ENCODE measurements around the gene NGF. TPM values are rescaled to one million over a fixed set of nuclear protein-coding genes. Genes with fewer than 3 reads are reported as not detected.
"Not testable (repeated sequence)": the region's sequence is repeated elsewhere in the genome, so short reads cannot be mapped to it uniquely, and the experiment has no call there.

NGF gene
- total RNA-seq, 1 donor from 2014 or later: not detected

DNA sequence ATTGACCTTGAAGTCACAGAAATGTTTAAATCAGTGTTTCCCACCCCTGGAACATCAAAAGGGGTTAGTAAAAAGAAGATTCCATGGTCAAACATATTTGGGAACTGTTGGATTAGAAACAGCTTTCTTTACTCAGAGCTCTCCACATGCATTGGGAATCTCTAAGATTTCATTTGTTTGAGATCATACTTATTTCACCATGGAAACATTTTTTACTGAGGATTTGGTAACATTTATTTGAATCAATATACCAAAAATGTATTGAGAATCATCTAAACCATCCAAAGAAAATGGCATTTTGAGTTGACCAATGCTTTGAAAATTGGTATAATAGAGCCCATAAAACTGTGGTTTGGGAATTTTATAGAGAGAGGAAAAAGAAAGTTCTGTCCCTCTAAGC lies 25.3 kb downstream of the NGF start:
- Mint-ChIP-seq H3K36me3 (ENCODE audit: low read depth) (no peaks in the 10 kb centered on the region), H3K27me3 (ENCODE audit: insufficient read depth) (no peaks in the 10 kb centered on the region), H3K4me3 (no peak overlapping the region), H3K27ac (no peak overlapping the region), H3K9me3 (no peaks in the 10 kb centered on the region), H3K4me1 (ENCODE audit: low read depth) (no peaks in the 10 kb centered on the region)
- intact Hi-C loops (cut with micrococcal nuclease): no loop called here
- no peak for DNase-seq (ENCODE audit: low spot score)

GRCh38 chr1:115311474-115311989 lies 26.5 kb downstream of the NGF start:
- no peaks in the 10 kb centered on the region for H3K4me1 Mint-ChIP-seq (ENCODE audit: low read depth)
- no peaks in the 10 kb centered on the region for H3K36me3 Mint-ChIP-seq (ENCODE audit: low read depth)
- H3K27me3 Mint-ChIP-seq (ENCODE audit: insufficient read depth): no peaks in the 10 kb centered on the region
- H3K9me3 Mint-ChIP-seq: no peaks in the 10 kb centered on the region
- intact Hi-C loops (cut with micrococcal nuclease): no loop called here
- H3K4me3 Mint-ChIP-seq: no peak overlapping the region
- no peak overlapping the region for H3K27ac Mint-ChIP-seq
- no peak for DNase-seq (ENCODE audit: low spot score)

DNA sequence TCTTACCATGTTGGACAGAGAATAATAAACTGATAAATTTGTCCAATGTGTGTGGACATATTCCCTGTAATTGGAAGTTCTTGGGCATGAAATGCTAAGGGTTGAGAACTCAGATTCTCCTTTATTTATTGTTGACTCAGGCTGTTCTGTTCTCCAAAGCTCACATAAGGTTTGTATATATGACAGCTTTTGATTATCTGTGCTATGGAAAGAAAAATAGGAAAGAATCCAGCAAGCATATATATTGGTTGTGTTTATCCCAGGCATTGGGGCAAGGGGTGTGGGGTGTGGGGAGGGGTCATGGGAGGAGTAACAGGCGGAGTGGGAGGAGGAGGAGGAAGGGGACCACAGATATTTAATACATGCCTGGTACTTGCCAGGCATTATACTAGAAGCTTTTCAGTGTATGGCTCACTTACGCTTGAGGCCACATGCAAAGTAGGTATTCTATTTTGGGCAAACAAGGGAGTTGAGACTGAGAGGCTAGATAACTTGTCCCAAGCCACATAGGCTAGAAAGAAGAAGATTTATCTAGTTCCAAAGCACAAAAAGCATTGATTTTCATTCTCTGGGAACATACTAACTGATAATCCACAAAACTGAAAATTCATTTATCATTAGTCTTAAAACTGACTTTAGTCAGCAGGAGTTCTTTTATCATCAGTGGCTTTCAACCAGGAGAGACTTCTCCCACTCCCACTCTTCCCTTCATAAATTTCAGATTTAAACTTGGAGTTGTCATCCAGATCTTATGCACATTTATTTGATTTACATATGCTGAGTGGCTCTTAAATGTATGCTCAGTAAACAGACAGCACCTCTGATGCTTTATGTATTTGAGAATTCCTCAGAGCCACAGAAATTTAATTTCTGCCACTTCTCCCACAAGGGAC lies 27.2 kb downstream of the NGF start:
- Mint-ChIP-seq H3K36me3 (ENCODE audit: low read depth) (no peaks in the 10 kb centered on the region), H3K27ac (no peak overlapping the region), H3K9me3 (no peaks in the 10 kb centered on the region), H3K4me3 (no peak overlapping the region), H3K4me1 (ENCODE audit: low read depth) (no peaks in the 10 kb centered on the region), H3K27me3 (ENCODE audit: insufficient read depth) (no peaks in the 10 kb centered on the region)
- intact Hi-C loops (cut with micrococcal nuclease): no loop called here
- DNase-seq (ENCODE audit: low spot score): no peak

DNA sequence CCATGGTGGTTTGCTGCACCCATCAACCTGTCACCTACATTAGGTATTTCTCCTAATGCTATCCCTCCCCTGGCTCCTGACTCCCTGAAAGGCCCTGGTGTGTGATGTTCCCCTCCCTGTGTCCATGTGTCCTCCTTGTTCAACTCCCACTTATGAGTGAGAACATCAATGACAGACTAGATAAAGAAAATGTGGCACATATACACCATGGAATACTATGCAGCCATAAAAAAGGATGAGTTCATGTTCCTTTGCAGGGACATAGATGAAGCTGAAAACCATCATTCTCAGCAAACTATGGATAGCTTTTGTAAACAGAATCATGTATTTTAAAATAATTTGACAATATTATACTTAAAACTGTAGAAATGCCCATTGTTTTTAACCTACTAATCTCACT lies 28.5 kb downstream of the NGF start:
- H3K4me3 Mint-ChIP-seq; H3K4me1 Mint-ChIP-seq (ENCODE audit: low read depth); intact Hi-C loops (cut with micrococcal nuclease); H3K27me3 Mint-ChIP-seq (ENCODE audit: insufficient read depth); H3K36me3 Mint-ChIP-seq (ENCODE audit: low read depth); DNase-seq (ENCODE audit: low spot score); H3K9me3 Mint-ChIP-seq; H3K27ac Mint-ChIP-seq: not testable (repeated sequence)

- intact Hi-C loops (cut with micrococcal nuclease): no loop called here
- DNase-seq (ENCODE audit: low spot score): no peak
- no peaks in the 10 kb centered on the region for H3K27me3 Mint-ChIP-seq (ENCODE audit: insufficient read depth)
- H3K4me3 Mint-ChIP-seq: no peak overlapping the region
- no peaks in the 10 kb centered on the region for H3K36me3 Mint-ChIP-seq (ENCODE audit: low read depth)
- no peak overlapping the region for H3K27ac Mint-ChIP-seq
- no peaks in the 10 kb centered on the region for H3K4me1 Mint-ChIP-seq (ENCODE audit: low read depth)
- H3K9me3 Mint-ChIP-seq: no peaks in the 10 kb centered on the region
Observed at GRCh38 chr1:115308969-115309368, 29.1 kb downstream of the NGF start.

GRCh38 chr1:115307661-115308060 lies 30.4 kb downstream of the NGF start:
- H3K4me3 Mint-ChIP-seq: no peak overlapping the region
- intact Hi-C loops (cut with micrococcal nuclease): no loop called here
- no peaks in the 10 kb centered on the region for H3K36me3 Mint-ChIP-seq (ENCODE audit: low read depth)
- DNase-seq (ENCODE audit: low spot score): no peak
- peaks cover 1% of the 10 kb centered on the region for H3K27me3 Mint-ChIP-seq (ENCODE audit: insufficient read depth)
- H3K27ac Mint-ChIP-seq: no peak overlapping the region
- H3K9me3 Mint-ChIP-seq: no peaks in the 10 kb centered on the region
- H3K4me1 Mint-ChIP-seq (ENCODE audit: low read depth): no peaks in the 10 kb centered on the region

GRCh38 chr1:115306146-115306545 lies 31.9 kb downstream of the NGF start:
- intact Hi-C loops (cut with micrococcal nuclease): no loop called here
- Mint-ChIP-seq H3K9me3 (no peaks in the 10 kb centered on the region), H3K27me3 (ENCODE audit: insufficient read depth) (peaks cover 1% of the 10 kb centered on the region), H3K4me3 (no peak overlapping the region), H3K4me1 (ENCODE audit: low read depth) (no peaks in the 10 kb centered on the region), H3K27ac (no peak overlapping the region), H3K36me3 (ENCODE audit: low read depth) (no peaks in the 10 kb centered on the region)
- DNase-seq (ENCODE audit: low spot score): no peak

- DNase-seq (ENCODE audit: low spot score): no peak
- no peaks in the 10 kb centered on the region for H3K36me3 Mint-ChIP-seq (ENCODE audit: low read depth)
- H3K9me3 Mint-ChIP-seq: no peaks in the 10 kb centered on the region
- intact Hi-C loops (cut with micrococcal nuclease): no loop called here
- no peak overlapping the region for H3K4me3 Mint-ChIP-seq
- no peaks in the 10 kb centered on the region for H3K4me1 Mint-ChIP-seq (ENCODE audit: low read depth)
- no peak overlapping the region for H3K27ac Mint-ChIP-seq
- H3K27me3 Mint-ChIP-seq (ENCODE audit: insufficient read depth): peaks cover 5% of the 10 kb centered on the region
Observed at GRCh38 chr1:115303364-115303763, 34.7 kb downstream of the NGF start.

DNA sequence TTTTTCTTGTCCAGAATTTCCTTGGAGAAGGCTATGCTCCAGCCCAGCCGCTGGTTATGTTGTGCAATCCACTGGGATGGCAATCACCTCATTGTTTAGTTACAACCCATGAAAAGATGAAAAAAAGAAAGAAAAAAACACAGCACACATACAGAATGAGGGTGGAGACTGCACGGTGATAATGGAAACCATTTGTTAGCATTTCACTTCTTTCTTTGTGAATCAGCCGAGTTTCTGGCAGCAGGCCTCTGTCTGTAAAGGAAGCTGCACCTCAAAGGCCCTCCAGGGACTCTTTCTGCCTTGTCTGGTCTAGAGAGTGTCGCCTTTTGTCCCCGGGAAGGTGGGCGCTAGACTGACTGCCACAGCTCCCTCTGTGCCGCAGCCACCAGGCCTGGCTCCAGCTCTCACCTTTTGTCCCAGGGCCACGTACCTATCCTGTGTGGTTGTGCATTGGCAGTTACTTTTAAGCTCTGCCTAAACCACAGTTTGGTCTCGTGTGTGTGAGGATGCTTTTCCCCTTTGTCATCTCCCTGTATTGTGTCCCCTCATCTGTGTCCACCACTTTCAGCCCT lies 35.6 kb downstream of the NGF start:
- Mint-ChIP-seq H3K4me1 (ENCODE audit: low read depth) (no peaks in the 10 kb centered on the region), H3K27ac (no peak overlapping the region), H3K9me3 (no peaks in the 10 kb centered on the region), H3K36me3 (ENCODE audit: low read depth) (no peaks in the 10 kb centered on the region), H3K27me3 (ENCODE audit: insufficient read depth) (peaks cover 5% of the 10 kb centered on the region), H3K4me3 (no peak overlapping the region)
- intact Hi-C loops (cut with micrococcal nuclease): no loop called here
- no peak for DNase-seq (ENCODE audit: low spot score)

GRCh38 chr1:115301438-115302020 lies 36.5 kb downstream of the NGF start:
- intact Hi-C loops (cut with micrococcal nuclease): no loop called here
- Mint-ChIP-seq H3K27me3 (ENCODE audit: insufficient read depth) (peaks cover 5% of the 10 kb centered on the region), H3K27ac (no peak overlapping the region), H3K9me3 (no peaks in the 10 kb centered on the region), H3K36me3 (ENCODE audit: low read depth) (no peaks in the 10 kb centered on the region), H3K4me1 (ENCODE audit: low read depth) (no peaks in the 10 kb centered on the region), H3K4me3 (no peak overlapping the region)
- DNase-seq (ENCODE audit: low spot score): no peak

DNA sequence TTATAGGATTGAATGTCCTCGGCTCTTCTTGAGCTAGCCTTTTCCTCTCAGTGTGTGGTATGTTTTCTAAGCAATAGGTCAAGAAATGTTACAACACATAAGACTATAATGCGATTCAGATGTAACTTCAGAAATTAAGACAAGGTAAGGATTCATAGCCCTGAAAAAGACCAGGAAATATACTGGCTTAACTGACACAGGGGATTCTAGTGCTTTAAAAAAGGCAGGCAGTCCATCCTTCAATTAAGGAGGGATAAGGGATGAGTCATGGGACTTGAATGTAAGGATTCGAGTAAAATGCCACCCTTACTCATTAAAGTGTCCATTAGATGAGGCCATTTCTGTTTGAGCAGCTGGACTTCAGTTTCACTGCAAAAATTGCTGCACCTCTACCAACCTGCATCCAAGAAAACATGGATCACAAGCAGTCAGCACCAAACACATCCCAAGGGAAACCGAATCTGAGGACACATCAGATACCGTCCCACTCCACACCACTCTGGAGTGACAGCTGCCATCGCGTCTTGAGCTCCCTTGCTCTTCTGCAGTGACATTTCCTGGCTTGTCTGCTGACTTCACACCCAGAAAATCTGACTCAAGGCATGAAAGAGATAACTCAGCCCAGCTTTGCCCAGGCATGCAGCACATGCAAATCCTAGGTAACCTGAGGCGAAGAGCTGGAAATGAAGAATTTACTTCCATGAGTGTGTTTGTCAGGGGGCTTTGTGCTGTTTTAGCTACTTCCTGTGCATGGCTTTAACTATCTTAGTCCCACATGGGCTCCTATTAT lies 37.8 kb downstream of the NGF start:
- H3K4me3 Mint-ChIP-seq: no peak overlapping the region
- intact Hi-C loops (cut with micrococcal nuclease): no loop called here
- no peak for DNase-seq (ENCODE audit: low spot score)
- no peak overlapping the region for H3K27ac Mint-ChIP-seq
- no peaks in the 10 kb centered on the region for H3K36me3 Mint-ChIP-seq (ENCODE audit: low read depth)
- H3K27me3 Mint-ChIP-seq (ENCODE audit: insufficient read depth): peaks cover 5% of the 10 kb centered on the region
- H3K4me1 Mint-ChIP-seq (ENCODE audit: low read depth): no peaks in the 10 kb centered on the region
- no peaks in the 10 kb centered on the region for H3K9me3 Mint-ChIP-seq

DNA sequence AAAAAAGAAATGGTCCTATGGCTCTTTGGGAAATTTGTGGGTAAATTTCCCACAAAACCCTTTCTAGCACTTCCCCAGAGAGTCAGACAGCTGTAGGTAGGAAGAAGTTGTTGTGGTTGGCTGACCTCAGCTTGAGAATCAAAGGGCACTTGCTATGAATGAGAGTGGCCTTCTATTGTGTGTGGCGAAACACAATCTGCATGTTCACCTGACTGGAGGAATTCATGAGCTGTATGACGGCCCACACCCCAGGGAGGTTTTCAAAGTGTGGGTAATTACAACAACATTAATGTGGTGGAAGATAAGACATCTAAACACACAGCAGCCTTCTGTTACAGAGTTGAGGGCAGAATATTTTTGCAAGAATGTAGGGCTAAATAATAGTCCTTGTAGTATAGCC lies 38.8 kb downstream of the NGF start:
- no peak overlapping the region for H3K4me3 Mint-ChIP-seq
- H3K36me3 Mint-ChIP-seq (ENCODE audit: low read depth): no peaks in the 10 kb centered on the region
- H3K4me1 Mint-ChIP-seq (ENCODE audit: low read depth): no peaks in the 10 kb centered on the region
- no peaks in the 10 kb centered on the region for H3K9me3 Mint-ChIP-seq
- intact Hi-C loops (cut with micrococcal nuclease): no loop called here
- no peak overlapping the region for H3K27ac Mint-ChIP-seq
- no peak for DNase-seq (ENCODE audit: low spot score)
- H3K27me3 Mint-ChIP-seq (ENCODE audit: insufficient read depth): peaks cover 5% of the 10 kb centered on the region

DNA sequence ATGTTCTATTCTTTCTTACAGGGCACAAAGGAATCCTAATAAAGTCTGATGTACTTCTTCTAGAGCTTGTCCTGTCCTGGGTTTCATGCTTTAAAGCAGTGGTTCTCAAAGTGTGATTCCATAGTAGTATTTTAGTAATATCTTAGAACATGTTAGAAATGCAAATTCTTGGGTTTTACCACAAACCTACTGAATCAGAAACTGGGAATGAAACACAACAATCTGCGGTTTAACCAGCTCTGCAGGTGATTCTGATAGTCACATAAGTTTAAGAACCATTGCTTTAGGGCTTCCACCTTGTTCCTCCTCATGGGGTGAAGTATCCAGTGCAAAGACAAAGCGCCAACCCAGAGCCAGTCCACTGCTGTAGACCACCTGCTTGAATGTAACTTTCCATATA lies 41.1 kb downstream of the NGF start:
- Mint-ChIP-seq H3K9me3 (no peaks in the 10 kb centered on the region), H3K27ac (no peak overlapping the region), H3K4me3 (no peak overlapping the region), H3K27me3 (ENCODE audit: insufficient read depth) (peaks cover 4% of the 10 kb centered on the region), H3K4me1 (ENCODE audit: low read depth) (no peaks in the 10 kb centered on the region), H3K36me3 (ENCODE audit: low read depth) (no peaks in the 10 kb centered on the region)
- DNase-seq (ENCODE audit: low spot score): no peak
- intact Hi-C loops (cut with micrococcal nuclease): no loop called here

Data from activated T-helper 1 cell treated with anti-CD3 and anti-CD28 coated beads, Interleukin-12 subunit alpha, Interleukin-12 subunit beta, Interleukin-2, Interleukin-4 antibody, amounts not matched to agents 30 ng/mL and 10 ng/mL and 1 ng/mL, durations not matched to agents 14 hours and 24 hours and 36 hours (primary cell).